SK-N-SH (cell line): ENCODE data around the gene CMTM2. TPM values are rescaled to one million over a fixed set of nuclear protein-coding genes. Genes with fewer than 3 reads are reported as not detected.
A peak's percentile ranks its signal among the peaks of the same experiment; 100 is the strongest.

Experiments
- CTCF ChIA-PET: fragments of 300-600, 350-600 bp; formaldehyde crosslinking; extraction: SDS; loops from one replicate; lab custom pipeline; 2021; lab: Yijun Ruan, JAX
- POLR2A ChIA-PET: fragments of 350-600 bp; sonication (Branson Sonifier 250); formaldehyde crosslinking; extraction: SDS; loops from one replicate; lab custom pipeline; 2020; ENCODE audit warnings: antibody characterized with exemption, inconsistent platforms; lab: Yijun Ruan, JAX
- DNase-seq: peaks from one replicate; pipeline ENCODE4 v3.0.0; 2012
- H2AFZ ChIP-seq: fragments of 200-600 bp; sonication (generic); 2 replicates; pipeline ENCODE4 v1.8.1; 2016; ENCODE audit warnings: antibody characterized with exemption, mild to moderate bottlenecking, low read depth
- H3F3A ChIP-seq: fragments of 200-600 bp; sonication (generic); replicated peaks from 2 replicates; pipeline ENCODE3; 2016; ENCODE audit warnings: antibody characterized with exemption, mild to moderate bottlenecking; ENCODE audit not compliant: insufficient read depth
- H3K27ac ChIP-seq, 2 experiments: fragments of 200-500 bp in 1 of 2; fragments of 200-600 bp in 1 of 2; sonication (Bioruptor generic) in 1 of 2; sonication (generic), shearing (Covaris generic) in 1 of 2; 2 replicates each; pipeline versions ENCODE4 v1.5.1 to v1.6.1; 2014 to 2016; ENCODE audit warnings: low read depth in 2 of 2, inconsistent platforms in 1 of 2, low read length in 1 of 2, mild to moderate bottlenecking in 1 of 2, mixed read lengths in 1 of 2
- H3K27me3 ChIP-seq: fragments of 200-600 bp; sonication (generic), shearing (Covaris generic); 2 replicates; pipeline ENCODE4 v1.6.1; 2016; ENCODE audit warnings: mixed run types; ENCODE audit not compliant: insufficient read depth
- H3K36me3 ChIP-seq, 2 experiments: fragments of 200-500 bp in 1 of 2; fragments of 200-600 bp in 1 of 2; sonication (Bioruptor generic) in 1 of 2; sonication (generic) in 1 of 2; replicated peaks in 1 of 2; 2 replicates each; pipeline versions ENCODE3 to v1.5.1; 2014 to 2016; ENCODE audit warnings: low read length in 1 of 2, mild to moderate bottlenecking in 1 of 2; ENCODE audit not compliant: insufficient read depth in 2 of 2, control insufficient read depth in 1 of 2
- H3K4me1 ChIP-seq, 2 experiments: fragments of 200-500 bp in 1 of 2; fragments of 200-600 bp in 1 of 2; sonication (Bioruptor generic) in 1 of 2; sonication (generic), shearing (Covaris generic) in 1 of 2; 2 replicates each; pipeline versions ENCODE4 v1.5.1 to v1.6.1; 2014 to 2016; ENCODE audit warnings: low read depth in 1 of 2, low read length in 1 of 2, mixed run types in 1 of 2; ENCODE audit not compliant: insufficient read depth in 2 of 2, control insufficient read depth in 1 of 2
- H3K4me2 ChIP-seq: fragments of 200-600 bp; sonication (generic), shearing (Covaris generic); 2 replicates; pipeline ENCODE4 v1.6.1; 2017; ENCODE audit warnings: mixed run types
- H3K4me3 ChIP-seq, 2 experiments: fragments of 200-500 bp in 1 of 2; fragments of 200-600 bp in 1 of 2; sonication (Bioruptor generic) in 1 of 2; sonication (generic), shearing (Covaris generic) in 1 of 2; 2 replicates each; pipeline versions ENCODE4 v1.5.1 to v1.8.1; 2014 to 2016; ENCODE audit warnings: low read depth in 2 of 2, inconsistent platforms in 1 of 2, low read length in 1 of 2, mild to moderate bottlenecking in 1 of 2, mixed read lengths in 1 of 2, moderate library complexity in 1 of 2
- H3K79me2 ChIP-seq: fragments of 200-600 bp; sonication (generic); 2 replicates; pipeline ENCODE4 v1.8.1; 2017; ENCODE audit warnings: mild to moderate bottlenecking; ENCODE audit not compliant: insufficient read depth
- H3K9ac ChIP-seq: fragments of 200-600 bp; sonication (generic); 2 replicates; pipeline ENCODE4 v1.6.1; 2017; ENCODE audit warnings: mixed run types
- H3K9me2 ChIP-seq: fragments of 200-600 bp; sonication (generic); 2 replicates; pipeline ENCODE4 v1.6.1; 2017; ENCODE audit warnings: mixed run types
- H3K9me3 ChIP-seq: fragments of 200-600 bp; sonication (generic); 2 replicates; pipeline ENCODE4 v1.6.1; 2017; ENCODE audit warnings: mixed run types, mild to moderate bottlenecking, moderate library complexity
- H4K20me1 ChIP-seq: fragments of 200-600 bp; sonication (generic); 2 replicates; pipeline ENCODE4 v1.6.1; 2017; ENCODE audit warnings: mild to moderate bottlenecking, mixed run types; ENCODE audit not compliant: insufficient read depth
- EP300 ChIP-seq, 2 experiments: IDR thresholded peaks; 2 replicates each; pipeline versions ENCODE4 v1.4.0 to v1.6.1; 2012; ENCODE audit warnings: borderline replicate concordance in 1 of 2, low read depth in 1 of 2, low read length in 1 of 2
- EZH2phosphoT487 ChIP-seq: fragments of 200-600 bp; sonication (generic); IDR thresholded peaks from 2 replicates; pipeline ENCODE4 v1.6.1; 2017; ENCODE audit warnings: low read depth, mixed run types, mild to moderate bottlenecking, antibody characterized with exemption, moderate library complexity, borderline replicate concordance
- FOSL2 ChIP-seq: IDR thresholded peaks from 2 replicates; pipeline ENCODE4 v1.4.0; 2012; ENCODE audit warnings: low read depth, mild to moderate bottlenecking, moderate library complexity, borderline replicate concordance
- IRF3 ChIP-seq: fragments of 150-350 bp; IDR thresholded peaks from 2 replicates; pipeline ENCODE4 v1.6.1; 2016; ENCODE audit warnings: mild to moderate bottlenecking, low read depth, low read length
- JUND ChIP-seq: IDR thresholded peaks from 2 replicates; pipeline ENCODE4 v1.4.0; 2012
- MAX ChIP-seq: IDR thresholded peaks from 2 replicates; pipeline ENCODE4 v1.4.0; 2012; ENCODE audit warnings: low read depth
- MXI1 ChIP-seq: IDR thresholded peaks from 2 replicates; pipeline ENCODE4 v1.6.1; 2012; ENCODE audit warnings: mild to moderate bottlenecking, low read depth, low read length, improper control_type of control experiment
- NRF1 ChIP-seq: IDR thresholded peaks from 2 replicates; pipeline ENCODE4 v1.6.1; 2012; ENCODE audit warnings: low read depth, mild to moderate bottlenecking, low read length
- PBX3 ChIP-seq: IDR thresholded peaks from 2 replicates; pipeline ENCODE4; 2012
- POLR2AphosphoS5 ChIP-seq: IDR thresholded peaks from 2 replicates; pipeline ENCODE4 v1.6.1; 2012; ENCODE audit warnings: low read depth, low read length
- RAD21 ChIP-seq: IDR thresholded peaks from 2 replicates; pipeline ENCODE4 v1.6.1; 2012; ENCODE audit warnings: mild to moderate bottlenecking, low read length
- RCOR1 ChIP-seq: fragments of 150-350 bp; IDR thresholded peaks from 2 replicates; pipeline ENCODE4 v1.6.1; 2017; ENCODE audit warnings: antibody characterized with exemption, low read length
- RFX5 ChIP-seq: IDR thresholded peaks from 2 replicates; pipeline ENCODE4 v1.6.1; 2012; ENCODE audit warnings: mild to moderate bottlenecking, improper control_type of control experiment, low read length
- RXRA ChIP-seq: IDR thresholded peaks from 2 replicates; pipeline ENCODE4 v1.4.0; 2012; ENCODE audit warnings: low read depth, mild to moderate bottlenecking, borderline replicate concordance
- SIN3A ChIP-seq: IDR thresholded peaks from 2 replicates; pipeline ENCODE4 v1.6.1; 2012; ENCODE audit warnings: low read depth, mild to moderate bottlenecking, low read length, moderate library complexity, borderline replicate concordance
- SMC3 ChIP-seq: IDR thresholded peaks from 2 replicates; pipeline ENCODE4 v1.6.1; 2012; ENCODE audit warnings: low read depth, low read length, improper control_type of control experiment
- USF2 ChIP-seq: fragments of 150-350 bp; IDR thresholded peaks from 2 replicates; pipeline ENCODE4 v1.6.1; 2017; ENCODE audit warnings: antibody characterized with exemption, low read length, low read depth, borderline replicate concordance
- YY1 ChIP-seq: IDR thresholded peaks from 2 replicates; pipeline ENCODE4 v1.4.0; 2012; ENCODE audit warnings: low read depth, mild to moderate bottlenecking
- ZBTB33 ChIP-seq: IDR thresholded peaks from 2 replicates; pipeline ENCODE4 v1.4.0; 2012; ENCODE audit warnings: low read depth, borderline replicate concordance
- WGBS: methylation state at CpG from one replicate; pipeline ENCODE4 v1.1.6; 2017; ENCODE audit warnings: low lambda C conversion rate; 5-methylcytosine and 5-hydroxymethylcytosine counted together
- polyA plus RNA-seq, 3 experiments: library from polyadenylated mRNA; depleted of rRNA; stranded (reverse); fragments of >200 nt; gene quantifications; 2 replicates each; pipeline ENCODE4 v1.2.3, GENCODE V29; 2012

Gene CMTM2
- polyA plus RNA-seq, 1 of the 3 experiments (the other 2 are of a cell fraction), result not detected

GRCh38 chr16:66616169-66616568, 36.9 kb downstream of the CMTM2 start:
- Histone ChIP-seq H3K36me3 (peaks cover 7 to 46% of the 10 kb centered on the region in 2 experiments), H3K4me2 (no peak overlapping the region), H3K27me3 (no peaks in the 10 kb centered on the region), H3K27ac (peak overlapping the region; percentile 39 to 84; a peak in 2 of 4 replicates), H4K20me1 (no peaks in the 10 kb centered on the region), H3K9ac (no peak overlapping the region), H2AFZ (no peak overlapping the region), H3K79me2 (no peaks in the 10 kb centered on the region), H3K4me3 (no peak overlapping the region), H3K9me2 (no peaks in the 10 kb centered on the region), H3F3A (peaks cover 30% of the 10 kb centered on the region), H3K9me3 (no peaks in the 10 kb centered on the region), H3K4me1 (peaks cover 18 to 41% of the 10 kb centered on the region in 2 experiments)
- ChIA-PET POLR2A (no interaction called here), CTCF (no interaction called here)
- no peak for DNase-seq
- WGBS, result 89% methylated on average over 4 of the region's 4 CpGs
- TF ChIP-seq JUND (no peak), PBX3 (no peak), RXRA (no peak), SIN3A (no peak), USF2 (no peak), MAX (no peak), NRF1 (no peak), SMC3 (no peak)

GRCh38 chr16:66616592-66616991, 37.3 kb downstream of the CMTM2 start:
- H3K9me2 ChIP-seq, result no peaks in the 10 kb centered on the region
- no peaks in the 10 kb centered on the region for H3K9me3 ChIP-seq
- H3K79me2 ChIP-seq, result no peaks in the 10 kb centered on the region
- peaks cover 18 to 41% of the 10 kb centered on the region in 2 experiments for H3K4me1 ChIP-seq
- ChIA-PET CTCF (interaction anchor here (5.1 kb wide), 1 partner anchor 8 kb away, joined by 44 read pairs; no protein-coding TSS in a partner anchor), POLR2A (no interaction called here)
- peak overlapping the region; percentile 39 to 84; a peak in 2 of 4 replicates for H3K27ac ChIP-seq
- H3K4me2 ChIP-seq, result no peak overlapping the region
- H2AFZ ChIP-seq, result no peak overlapping the region
- 88% methylated on average over 9 of the region's 9 CpGs for WGBS
- no peak overlapping the region for H3K4me3 ChIP-seq
- no peak overlapping the region for H3K9ac ChIP-seq
- no peaks in the 10 kb centered on the region for H3K27me3 ChIP-seq
- DNase-seq, result no peak
- peaks cover 30% of the 10 kb centered on the region for H3F3A ChIP-seq
- no peaks in the 10 kb centered on the region for H4K20me1 ChIP-seq
- H3K36me3 ChIP-seq, result peaks cover 3 to 44% of the 10 kb centered on the region in 2 experiments
- TF ChIP-seq ZBTB33 (no peak), MXI1 (no peak), EZH2phosphoT487 (no peak), POLR2AphosphoS5 (no peak), RAD21 (no peak), FOSL2 (no peak), EP300 (IDR thresholded peaks at IDR 0.05; ENCODE audit: borderline replicate concordance in 1 of 2, low read depth in 1 of 2, low read length in 1 of 2) (no peak), USF2 (no peak), PBX3 (no peak), SMC3 (no peak), YY1 (no peak), RCOR1 (no peak), RFX5 (no peak), IRF3 (no peak)
